Amniotic epithelial cell (primary cell): ENCODE data around the gene FBXW8.

ENCODE experiments used
- DNase-seq: peaks from one replicate; pipeline ENCODE4 v3.0.0-alpha.2; 2010; ENCODE audit warnings: low read depth

The FBXW8 gene

GRCh38 chr12:116990971-116991966 is 80.5 kb downstream of the FBXW8 start:
- peak; percentile 15 for DNase-seq

- DNase-seq = no peak
Observed at GRCh38 chr12:116996093-116996492, 85.3 kb downstream of the FBXW8 start.

- no peak for DNase-seq
Observed at GRCh38 chr12:116996621-116997020, 85.9 kb downstream of the FBXW8 start.

DNA sequence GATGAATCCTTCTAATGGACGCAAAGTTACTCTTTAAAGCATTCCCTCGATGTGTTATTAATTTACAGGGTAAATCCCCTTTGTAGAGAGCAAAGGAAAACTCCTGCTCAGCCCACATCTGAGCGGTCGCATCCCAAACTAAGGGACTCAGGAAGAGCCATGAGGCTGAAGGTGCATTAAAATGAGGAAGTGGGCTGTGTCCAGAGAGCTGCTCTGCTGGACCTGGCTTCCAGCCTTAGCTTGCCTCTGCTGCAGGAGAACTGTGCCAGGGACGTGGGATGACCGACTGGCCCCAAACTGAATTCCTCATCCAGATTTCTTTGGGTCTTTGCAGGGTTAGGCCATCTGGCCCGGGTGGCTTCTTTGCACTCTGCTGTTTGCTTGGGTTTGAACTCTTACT is 88.3 kb downstream of the FBXW8 start:
- DNase-seq = no peak

GRCh38 chr12:117000316-117000715 is 89.6 kb downstream of the FBXW8 start:
- DNase-seq = no peak

DNA sequence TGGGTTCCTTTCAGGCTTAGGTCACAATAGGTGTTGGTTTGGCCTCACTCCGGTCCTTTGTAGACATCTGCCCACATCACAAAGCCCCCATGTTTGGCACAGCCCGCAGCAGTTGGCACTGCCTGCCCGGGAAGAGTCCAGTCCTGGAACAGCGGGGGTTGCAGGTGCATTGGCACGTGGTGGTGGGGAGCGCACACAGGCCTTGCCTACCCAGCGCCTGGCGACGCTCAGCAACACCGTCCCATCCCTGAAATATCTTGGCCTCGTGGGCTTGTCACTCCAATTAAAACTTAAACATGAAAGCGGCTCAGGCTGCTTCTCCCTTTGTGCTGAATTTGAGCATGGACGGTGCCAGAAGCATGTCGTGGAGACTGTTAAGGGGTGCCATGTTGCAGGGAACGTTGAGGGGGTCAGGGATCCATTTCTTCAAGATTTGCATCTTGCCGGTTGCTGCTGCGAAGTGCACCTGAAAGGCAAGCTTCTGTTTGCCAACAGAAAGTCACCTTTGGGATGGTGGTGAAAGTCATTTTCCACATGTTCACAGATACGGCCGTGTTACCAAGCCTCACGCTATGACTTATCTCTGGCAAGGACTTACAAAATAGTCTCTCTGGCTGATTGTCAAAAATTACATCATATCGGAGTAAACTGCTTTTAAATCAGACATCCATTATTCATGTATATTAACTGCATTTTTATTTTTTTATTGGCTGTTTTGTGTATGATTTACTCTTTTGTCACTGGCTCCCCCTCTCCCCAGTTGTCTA is 91.5 kb downstream of the FBXW8 start:
- DNase-seq = peak; percentile 59

- DNase-seq = no peak
Observed at GRCh38 chr12:117003883-117004404, 93.2 kb downstream of the FBXW8 start.

GRCh38 chr12:117005417-117006046 is 94.8 kb downstream of the FBXW8 start:
- no peak for DNase-seq

GRCh38 chr12:117006333-117006732 is 95.6 kb downstream of the FBXW8 start:
- DNase-seq = no peak

DNA sequence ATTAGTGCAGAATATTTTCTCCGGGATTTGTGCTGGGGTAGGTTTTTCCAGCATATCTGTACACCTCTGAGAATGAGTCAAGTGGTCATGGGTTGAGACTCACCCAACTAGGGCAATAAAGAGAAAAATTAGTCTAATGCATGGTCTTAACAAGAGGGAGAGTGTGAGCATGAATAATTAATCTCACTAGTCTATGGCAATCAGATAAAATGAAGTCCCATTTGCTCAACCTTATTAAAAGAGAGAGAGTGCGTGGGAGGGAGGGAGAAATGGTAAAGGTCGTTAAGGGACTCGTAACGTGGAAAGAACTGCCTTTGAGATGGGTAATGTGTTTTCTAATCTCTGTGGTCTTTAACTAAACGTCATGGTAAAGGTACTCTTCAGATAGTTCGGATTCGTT is 96.8 kb downstream of the FBXW8 start:
- no peak for DNase-seq

GRCh38 chr12:117009759-117010158 is 99.0 kb downstream of the FBXW8 start:
- no peak for DNase-seq

DNA sequence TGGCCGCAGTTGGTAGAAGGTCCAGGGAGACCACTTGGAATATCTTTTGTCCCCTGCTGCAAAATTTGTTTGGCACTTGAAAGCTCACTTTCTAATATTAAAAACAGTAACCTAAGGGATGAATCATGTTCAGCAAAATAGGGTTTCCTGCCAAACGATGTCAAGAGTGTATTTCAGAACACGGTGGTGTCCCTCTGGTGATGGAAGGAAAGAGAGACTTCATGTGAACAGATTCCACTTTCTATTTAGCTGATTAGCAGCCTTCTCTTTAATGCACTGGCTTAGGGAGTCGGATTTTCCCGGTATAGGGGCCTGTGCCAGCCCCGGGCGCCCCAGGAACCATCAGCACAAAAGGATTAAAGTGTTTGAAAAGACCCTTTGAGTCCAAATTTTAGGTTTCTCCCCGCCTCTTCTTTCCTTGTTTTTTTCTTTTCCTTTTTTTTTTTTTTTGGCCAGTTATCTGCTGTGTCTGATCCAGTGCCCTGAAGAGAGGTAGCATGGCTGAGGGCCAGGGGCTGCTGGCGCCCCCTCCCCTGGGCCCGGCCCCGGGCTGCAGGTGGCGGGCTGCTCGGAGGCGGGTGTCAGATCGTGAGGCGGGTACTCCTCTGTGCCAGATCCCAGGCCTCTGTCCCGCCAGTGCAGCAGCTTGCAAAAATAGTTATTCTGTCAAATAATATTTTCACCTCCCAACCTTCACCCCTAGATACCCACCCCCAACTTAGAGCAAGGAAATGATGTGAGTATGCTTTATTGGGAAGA is 100.1 kb downstream of the FBXW8 start:
- DNase-seq = no peak

- no peak for DNase-seq
Observed at GRCh38 chr12:117011988-117012805, 101.4 kb downstream of the FBXW8 start.

DNA sequence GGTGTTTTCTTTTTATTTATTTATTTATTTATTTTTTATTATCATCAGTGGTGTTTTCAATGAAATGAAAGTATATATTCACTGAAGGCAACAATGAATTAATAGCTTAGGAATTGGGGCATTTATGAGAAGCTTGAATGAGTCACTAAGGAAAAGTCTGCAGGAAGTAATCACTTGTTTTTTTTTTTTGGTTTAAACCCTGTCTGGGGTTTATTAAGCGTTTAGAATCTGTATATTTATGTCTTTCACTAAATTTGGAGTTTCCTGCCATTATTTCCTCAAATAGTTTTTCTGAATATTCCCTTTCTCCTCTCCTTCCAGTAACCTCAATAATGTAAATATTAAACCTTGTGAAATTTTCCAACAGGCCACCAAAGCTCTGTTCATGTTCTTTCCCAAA is 103.0 kb downstream of the FBXW8 start:
- peak; percentile 11 for DNase-seq

GRCh38 chr12:117014342-117014887 is 103.7 kb downstream of the FBXW8 start:
- DNase-seq = no peak

DNA sequence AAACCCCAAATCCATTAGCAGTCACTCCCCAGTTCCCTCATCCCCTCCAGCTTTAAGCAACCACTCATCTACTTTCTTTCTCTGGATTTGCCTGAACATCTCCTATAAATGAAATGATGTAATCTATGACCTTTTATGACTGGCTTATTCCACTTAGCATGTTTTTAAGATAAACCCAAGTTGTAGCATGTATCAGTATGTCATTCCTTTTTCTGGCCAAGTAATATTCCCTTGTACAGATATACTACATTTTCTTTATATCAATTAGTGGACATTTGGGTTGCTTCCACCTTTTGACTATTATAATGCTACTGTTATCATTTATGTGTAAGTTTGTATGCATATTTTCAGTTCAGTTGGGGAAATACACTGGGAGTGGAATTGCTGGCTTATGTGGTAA is 105.1 kb downstream of the FBXW8 start:
- DNase-seq = no peak

DNA sequence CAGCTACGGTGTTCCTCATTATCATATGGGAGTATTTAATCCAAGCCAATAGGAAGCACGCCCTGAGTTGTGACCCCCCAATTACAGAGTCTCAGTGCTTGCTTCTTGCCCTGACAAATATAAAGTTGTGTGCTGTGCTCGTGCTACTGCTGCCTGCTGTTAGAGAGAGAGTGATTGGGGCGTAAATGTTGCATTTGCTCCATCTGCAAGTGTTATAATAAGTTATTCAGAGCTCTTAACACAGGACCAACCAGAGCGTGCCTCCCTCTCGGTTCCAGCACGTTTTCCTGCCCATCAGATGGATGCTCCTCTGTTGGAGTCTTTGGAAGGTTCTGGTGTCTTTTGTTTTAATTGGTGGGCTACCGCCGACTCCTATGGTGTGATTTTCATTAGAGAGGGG is 107.1 kb downstream of the FBXW8 start:
- DNase-seq = no peak

- DNase-seq = no peak
Observed at GRCh38 chr12:117018276-117018675, 107.5 kb downstream of the FBXW8 start.

DNA sequence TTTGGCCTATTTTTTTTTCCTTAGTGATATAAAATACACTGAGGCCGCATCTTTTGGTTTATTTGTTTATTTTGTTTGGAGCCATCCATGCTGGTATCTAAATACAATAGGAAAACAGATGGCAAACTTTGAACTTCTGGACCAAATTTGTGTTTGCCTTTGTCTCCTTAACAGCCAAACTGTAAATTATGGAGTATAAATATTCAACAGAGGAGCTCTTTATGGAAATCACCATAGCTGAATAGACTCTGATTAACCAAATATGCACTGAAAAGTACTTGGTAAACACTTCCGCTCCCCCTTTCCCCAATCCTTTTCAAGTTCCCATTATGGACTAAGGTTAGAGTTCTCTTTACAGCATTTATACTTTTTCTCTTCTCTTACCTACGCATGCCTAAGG is 107.9 kb downstream of the FBXW8 start:
- no peak for DNase-seq

DNA sequence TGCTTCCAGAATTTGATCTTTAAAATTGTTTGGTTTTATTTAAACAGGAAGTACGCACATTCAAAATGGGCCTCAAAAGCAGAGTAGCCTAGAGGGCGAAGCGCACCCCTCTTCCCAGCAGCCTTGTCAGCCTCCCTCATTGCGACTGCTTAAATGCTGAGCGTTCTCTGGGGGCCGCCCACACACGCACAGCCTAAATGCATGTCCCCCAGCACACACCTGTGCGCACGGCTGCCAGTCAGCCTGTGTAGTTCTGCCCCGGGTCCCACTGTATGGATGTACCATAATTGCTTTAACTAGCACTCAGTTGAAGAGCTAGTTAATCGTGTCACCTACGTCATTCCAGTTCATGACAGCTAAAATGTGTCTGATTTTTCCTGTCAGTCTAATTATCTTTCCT is 109.1 kb downstream of the FBXW8 start:
- DNase-seq = no peak
